Measurements from ENCODE around the gene SWSAP1. TPM values are rescaled to one million over a fixed set of nuclear protein-coding genes. Genes with fewer than 3 reads are reported as not detected.

Gene SWSAP1
- total RNA-seq, 2 donors from 2014 or later, result 2.2 to 2.8 TPM

DNA sequence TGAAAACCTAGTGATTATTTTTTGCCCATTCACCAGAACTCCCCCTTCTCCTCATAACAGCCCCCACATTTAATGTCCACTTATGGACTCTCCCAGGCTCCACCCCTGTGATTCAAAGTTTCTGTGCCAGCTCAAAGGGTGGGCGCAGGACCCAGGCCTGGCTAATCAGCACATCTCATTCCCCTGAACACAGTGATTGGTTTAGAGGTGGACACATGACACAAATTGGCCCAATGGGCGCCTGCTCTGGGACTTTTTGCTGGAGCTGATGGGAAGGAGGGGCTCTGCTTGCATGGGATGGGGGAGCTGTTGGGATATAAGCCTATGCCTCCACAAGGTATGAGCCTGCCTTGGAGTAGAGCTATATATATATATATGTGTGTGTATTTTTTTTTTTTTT is 15.9 kb downstream of the SWSAP1 start:
- Mint-ChIP-seq H3K9me3 (peaks cover 4% of the 10 kb centered on the region), H3K36me3 (ENCODE audit: low read depth) (peaks cover 15% of the 10 kb centered on the region)

DNA sequence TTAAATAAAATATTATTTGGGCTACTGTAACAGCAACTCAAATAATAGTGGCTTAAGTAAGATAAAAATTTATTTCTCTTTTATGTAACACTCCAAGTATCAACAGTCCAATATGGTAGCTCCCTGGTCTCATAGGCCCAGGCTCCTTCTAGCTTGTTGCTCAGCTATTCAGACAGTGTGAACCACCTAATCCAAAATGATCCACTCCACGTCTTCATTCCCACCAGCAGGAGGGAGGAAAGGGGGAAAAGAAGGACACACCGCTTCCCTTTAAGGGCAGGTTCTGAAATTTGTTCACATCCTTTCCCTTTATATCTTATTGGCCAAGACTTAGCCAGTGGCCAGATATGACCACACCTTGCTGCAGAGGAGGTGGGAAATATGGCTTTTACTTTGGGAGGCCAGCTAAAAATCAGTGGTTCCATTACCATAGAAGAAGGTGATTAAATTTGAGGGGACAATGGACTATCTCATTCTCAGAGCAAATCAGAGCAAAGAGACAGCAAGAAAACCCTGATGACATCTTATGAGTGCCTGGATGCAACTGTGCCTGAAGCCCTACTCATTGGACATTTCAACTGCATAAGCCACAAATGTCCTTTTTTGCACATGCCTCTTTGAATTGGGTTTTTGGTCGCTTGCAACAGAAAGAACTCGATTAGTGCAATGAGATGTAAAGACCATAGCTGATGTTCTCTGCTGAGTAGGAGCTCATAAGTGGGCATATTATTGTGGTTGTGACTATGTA is 16.6 kb downstream of the SWSAP1 start:
- Histone ChIP-seq H3K27ac (ENCODE audit: low read depth, low read length) (no peak overlapping the region), H3K36me3 (ENCODE audit: control insufficient read depth, insufficient read depth, low read length) (no peaks in the 10 kb centered on the region), H3K9me3 (ENCODE audit: control insufficient read depth, low read length) (no peaks in the 10 kb centered on the region), H3K27me3 (ENCODE audit: control insufficient read depth, insufficient read depth, low read length, poor library complexity, severe bottlenecking) (no peaks in the 10 kb centered on the region), H3K4me1 (ENCODE audit: control insufficient read depth, insufficient read depth, low read length) (no peaks in the 10 kb centered on the region), H3K9ac (ENCODE audit: extremely low read depth, low read length, poor library complexity, severe bottlenecking) (no peak overlapping the region), H3K4me3 (ENCODE audit: low read length) (no peak overlapping the region)
- Mint-ChIP-seq H3K4me1 (peaks cover 4% of the 10 kb centered on the region), H3K36me3 (ENCODE audit: low read depth) (peaks cover 16% of the 10 kb centered on the region), H3K27me3 (ENCODE audit: insufficient read depth) (no peaks in the 10 kb centered on the region), H3K9me3 (peaks cover 4% of the 10 kb centered on the region), H3K4me3 (no peak overlapping the region), H3K27ac (no peak overlapping the region)
- DNase-seq, result peak; percentile 47
- TF ChIP-seq, protein P1, sequence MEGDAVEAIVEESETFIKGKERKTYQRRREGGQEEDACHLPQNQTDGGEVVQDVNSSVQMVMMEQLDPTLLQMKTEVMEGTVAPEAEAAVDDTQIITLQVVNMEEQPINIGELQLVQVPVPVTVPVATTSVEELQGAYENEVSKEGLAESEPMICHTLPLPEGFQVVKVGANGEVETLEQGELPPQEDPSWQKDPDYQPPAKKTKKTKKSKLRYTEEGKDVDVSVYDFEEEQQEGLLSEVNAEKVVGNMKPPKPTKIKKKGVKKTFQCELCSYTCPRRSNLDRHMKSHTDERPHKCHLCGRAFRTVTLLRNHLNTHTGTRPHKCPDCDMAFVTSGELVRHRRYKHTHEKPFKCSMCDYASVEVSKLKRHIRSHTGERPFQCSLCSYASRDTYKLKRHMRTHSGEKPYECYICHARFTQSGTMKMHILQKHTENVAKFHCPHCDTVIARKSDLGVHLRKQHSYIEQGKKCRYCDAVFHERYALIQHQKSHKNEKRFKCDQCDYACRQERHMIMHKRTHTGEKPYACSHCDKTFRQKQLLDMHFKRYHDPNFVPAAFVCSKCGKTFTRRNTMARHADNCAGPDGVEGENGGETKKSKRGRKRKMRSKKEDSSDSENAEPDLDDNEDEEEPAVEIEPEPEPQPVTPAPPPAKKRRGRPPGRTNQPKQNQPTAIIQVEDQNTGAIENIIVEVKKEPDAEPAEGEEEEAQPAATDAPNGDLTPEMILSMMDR (conservative IDR thresholded peaks at IDR 0.05), result no peak
- WGBS, 2 experiments (ENCODE audit: insufficient coverage in 1 of 2, insufficient read length in 1 of 2), result 81 to 88% methylated on average over 3 to 4 of the region's 4 CpGs

More for the DNA sequence above, 15.9 kb downstream of the SWSAP1 start:
- Histone ChIP-seq H3K36me3 (ENCODE audit: control insufficient read depth, insufficient read depth, low read length) (no peaks in the 10 kb centered on the region), H3K4me3 (ENCODE audit: low read length) (no peak overlapping the region), H3K27ac (ENCODE audit: low read depth, low read length) (no peak overlapping the region), H3K4me1 (ENCODE audit: control insufficient read depth, insufficient read depth, low read length) (no peaks in the 10 kb centered on the region), H3K27me3 (ENCODE audit: control insufficient read depth, insufficient read depth, low read length, poor library complexity, severe bottlenecking) (no peaks in the 10 kb centered on the region), H3K9me3 (ENCODE audit: control insufficient read depth, low read length) (no peaks in the 10 kb centered on the region), H3K9ac (ENCODE audit: extremely low read depth, low read length, poor library complexity, severe bottlenecking) (no peak overlapping the region)
- H3K27ac Mint-ChIP-seq, result no peak overlapping the region
- no peak for DNase-seq
- H3K4me3 Mint-ChIP-seq, result no peak overlapping the region
- TF ChIP-seq, protein P1 (conservative IDR thresholded peaks at IDR 0.05), result no peak
- H3K4me1 Mint-ChIP-seq, result peaks cover 4% of the 10 kb centered on the region
- H3K27me3 Mint-ChIP-seq (ENCODE audit: insufficient read depth), result no peaks in the 10 kb centered on the region
- 95% methylated on average over 2 of the region's 2 CpGs; no CpG with 5 or more reads in 1 of the 2 experiments for WGBS, 2 experiments (ENCODE audit: insufficient coverage in 1 of 2, insufficient read length in 1 of 2)

DNA sequence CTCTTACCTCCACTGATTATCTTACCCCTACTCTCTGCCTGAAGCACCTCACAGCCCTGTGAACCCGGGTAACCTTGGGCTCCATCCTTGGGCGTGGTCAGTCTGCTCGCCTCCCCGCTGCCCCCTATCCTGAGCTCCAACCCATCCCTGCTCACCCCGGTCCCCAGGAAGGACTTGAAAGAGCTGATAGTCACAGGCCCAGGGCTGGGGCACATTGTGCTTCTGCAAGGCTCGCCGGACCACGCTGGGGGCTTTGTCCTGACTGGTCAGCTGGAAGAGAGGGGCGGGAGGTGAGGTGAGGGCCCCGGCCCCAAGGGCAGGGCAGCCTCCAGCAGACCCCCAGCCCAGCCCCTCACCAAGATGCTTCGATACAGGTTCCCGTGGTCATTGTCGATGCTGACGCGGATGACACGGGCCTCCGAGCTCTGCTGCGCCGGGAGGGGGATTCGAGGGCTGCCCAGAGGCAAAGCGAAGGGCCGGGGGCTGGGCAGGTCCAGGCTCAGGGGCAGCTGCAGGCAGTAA is 22.7 kb downstream of the SWSAP1 start:
- no peaks in the 10 kb centered on the region for H3K27me3 Mint-ChIP-seq (ENCODE audit: insufficient read depth)
- no peak overlapping the region for H3K9ac ChIP-seq (ENCODE audit: extremely low read depth, low read length, poor library complexity, severe bottlenecking)
- H3K27ac ChIP-seq (ENCODE audit: low read depth, low read length), result no peak overlapping the region
- no peaks in the 10 kb centered on the region for H3K9me3 Mint-ChIP-seq
- H3K36me3 ChIP-seq (ENCODE audit: control insufficient read depth, insufficient read depth, low read length), result peaks cover under 1% of the 10 kb centered on the region
- H3K9me3 ChIP-seq (ENCODE audit: control insufficient read depth, low read length), result no peaks in the 10 kb centered on the region
- H3K27me3 ChIP-seq (ENCODE audit: control insufficient read depth, insufficient read depth, low read length, poor library complexity, severe bottlenecking), result no peaks in the 10 kb centered on the region
- TF ChIP-seq, protein P1 (conservative IDR thresholded peaks at IDR 0.05), result no peak
- no peak overlapping the region for H3K4me3 ChIP-seq (ENCODE audit: low read length)
- DNase-seq, result no peak
- H3K4me1 ChIP-seq (ENCODE audit: control insufficient read depth, insufficient read depth, low read length), result no peaks in the 10 kb centered on the region
- H3K36me3 Mint-ChIP-seq (ENCODE audit: low read depth), result peaks cover 48% of the 10 kb centered on the region
- no peak overlapping the region for H3K27ac Mint-ChIP-seq
- H3K4me3 Mint-ChIP-seq, result no peak overlapping the region
- peaks cover 4% of the 10 kb centered on the region for H3K4me1 Mint-ChIP-seq
- 87 to 93% methylated on average over 10 to 20 of the region's 22 CpGs for WGBS, 2 experiments (ENCODE audit: insufficient coverage in 1 of 2, insufficient read length in 1 of 2)
